Choroid plexus epithelial cell (primary cell): ENCODE results near the gene CEACAM18.

Experiments
- DNase-seq: peaks from one replicate; pipeline ENCODE4 v3.0.0-alpha.2; 2010; ENCODE audit warnings: low read depth
- H3K4me3 ChIP-seq: 2 replicates; pipeline ENCODE4 v1.5.1; 2011; ENCODE audit warnings: low read depth, mild to moderate bottlenecking, control low read depth, low read length, moderate library complexity
- TF ChIP-seq, protein P1 (sequence below): conservative IDR thresholded peaks from 2 replicates; pipeline ENCODE4 v1.5.1; 2011; ENCODE audit warnings: low read depth, mild to moderate bottlenecking, control low read depth, inconsistent platforms, low read length, moderate library complexity

The CEACAM18 gene

DNA sequence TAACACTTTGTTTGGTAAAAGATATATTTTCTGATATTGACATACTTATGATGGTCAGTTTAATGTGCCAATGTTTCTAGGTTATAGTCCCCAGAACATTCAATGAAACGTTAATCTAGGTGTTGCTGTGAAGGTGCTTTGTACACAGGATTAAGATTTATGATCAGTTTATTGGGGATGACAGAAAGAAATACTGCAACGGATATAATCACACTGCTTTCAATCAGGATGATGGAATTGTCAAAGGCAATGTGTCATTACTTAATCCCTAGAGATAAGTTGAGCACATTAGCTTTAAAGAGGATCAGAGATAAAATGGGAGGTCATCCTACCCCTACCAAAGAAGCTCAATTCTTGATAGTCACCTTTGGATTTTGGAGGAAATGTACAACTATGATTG is 35.6 kb downstream of the CEACAM18 start:
- TF ChIP-seq, protein P1, sequence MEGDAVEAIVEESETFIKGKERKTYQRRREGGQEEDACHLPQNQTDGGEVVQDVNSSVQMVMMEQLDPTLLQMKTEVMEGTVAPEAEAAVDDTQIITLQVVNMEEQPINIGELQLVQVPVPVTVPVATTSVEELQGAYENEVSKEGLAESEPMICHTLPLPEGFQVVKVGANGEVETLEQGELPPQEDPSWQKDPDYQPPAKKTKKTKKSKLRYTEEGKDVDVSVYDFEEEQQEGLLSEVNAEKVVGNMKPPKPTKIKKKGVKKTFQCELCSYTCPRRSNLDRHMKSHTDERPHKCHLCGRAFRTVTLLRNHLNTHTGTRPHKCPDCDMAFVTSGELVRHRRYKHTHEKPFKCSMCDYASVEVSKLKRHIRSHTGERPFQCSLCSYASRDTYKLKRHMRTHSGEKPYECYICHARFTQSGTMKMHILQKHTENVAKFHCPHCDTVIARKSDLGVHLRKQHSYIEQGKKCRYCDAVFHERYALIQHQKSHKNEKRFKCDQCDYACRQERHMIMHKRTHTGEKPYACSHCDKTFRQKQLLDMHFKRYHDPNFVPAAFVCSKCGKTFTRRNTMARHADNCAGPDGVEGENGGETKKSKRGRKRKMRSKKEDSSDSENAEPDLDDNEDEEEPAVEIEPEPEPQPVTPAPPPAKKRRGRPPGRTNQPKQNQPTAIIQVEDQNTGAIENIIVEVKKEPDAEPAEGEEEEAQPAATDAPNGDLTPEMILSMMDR = no peak
- H3K4me3 ChIP-seq = no peak overlapping the region
- no peak for DNase-seq

- peak; percentile 78 for DNase-seq
- TF ChIP-seq, protein P1 = peak; percentile 84
- H3K4me3 ChIP-seq = no peak overlapping the region
These were observed 36.6 kb downstream of the CEACAM18 start for GRCh38 chr19:51514866-51515481.

DNA sequence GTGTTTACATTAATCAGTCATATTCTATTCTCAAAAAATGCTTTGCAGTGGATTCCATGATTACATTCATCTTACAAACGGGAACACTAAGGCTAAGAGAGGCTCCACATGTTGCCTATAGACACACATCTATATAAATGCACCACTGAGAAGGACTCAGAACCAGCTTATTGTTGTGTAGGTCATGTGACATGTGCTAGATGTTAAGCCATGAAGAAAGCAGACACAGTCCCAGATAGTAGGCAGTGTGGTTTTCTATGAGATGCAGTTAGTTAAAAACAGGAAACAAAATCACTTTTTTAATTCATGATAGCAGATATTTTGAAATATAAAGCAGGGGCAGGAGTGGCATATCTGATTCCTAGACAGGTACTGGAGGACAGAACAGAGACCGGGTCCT is 42.4 kb downstream of the CEACAM18 start:
- no peak overlapping the region for H3K4me3 ChIP-seq
- TF ChIP-seq, protein P1 = no peak
- no peak for DNase-seq

- no peak overlapping the region for H3K4me3 ChIP-seq
- DNase-seq = no peak
- TF ChIP-seq, protein P1 = no peak
These were observed 43.0 kb downstream of the CEACAM18 start for GRCh38 chr19:51521357-51521756.

DNA sequence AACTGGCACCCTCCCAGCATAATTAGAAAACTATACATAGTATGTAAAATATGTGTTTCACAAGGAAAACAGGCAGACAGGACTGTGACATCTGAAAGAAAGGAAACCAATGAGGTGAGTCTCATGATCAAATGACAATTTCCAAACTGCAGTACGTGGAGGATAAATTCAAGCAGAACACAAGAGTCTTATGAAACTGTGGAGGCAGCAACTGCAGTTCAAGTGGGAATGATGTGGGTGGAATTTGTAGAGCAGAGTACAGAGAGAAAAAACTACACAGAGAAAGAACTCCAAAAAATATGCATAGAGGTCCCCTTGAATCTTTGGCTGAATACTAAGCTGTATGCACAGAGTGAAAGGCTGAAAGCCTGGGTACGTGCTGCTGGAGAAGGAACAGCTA is 43.4 kb downstream of the CEACAM18 start:
- H3K4me3 ChIP-seq = no peak overlapping the region
- TF ChIP-seq, protein P1 = no peak
- DNase-seq = no peak

DNA sequence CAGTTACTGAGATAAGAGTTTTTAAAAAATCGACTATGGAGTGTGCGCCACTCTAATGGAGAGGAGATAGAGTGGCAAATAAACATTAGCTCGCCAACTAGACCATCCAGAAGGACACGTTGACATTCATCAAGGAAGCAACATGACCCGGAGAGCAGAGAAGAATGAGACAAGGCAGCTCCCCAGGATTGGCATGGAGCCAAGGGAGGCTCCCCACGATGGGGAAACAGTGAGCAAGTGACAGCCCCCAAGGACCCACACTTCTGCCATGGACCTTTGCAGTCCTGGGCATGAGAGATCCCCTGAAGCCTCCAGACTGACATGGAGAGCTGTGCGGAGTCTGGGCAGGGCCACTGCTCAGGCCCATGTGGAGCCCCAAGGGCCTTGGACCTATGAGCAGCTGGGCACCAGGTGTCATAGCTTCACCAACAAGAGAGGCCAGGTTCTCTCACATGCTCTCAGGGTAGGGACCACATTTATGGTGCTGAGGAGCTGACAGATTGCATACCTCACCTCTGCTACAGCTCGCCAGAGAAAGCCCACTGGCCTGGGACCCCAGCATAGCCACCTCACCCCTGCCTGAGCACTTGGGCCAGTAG is 46.4 kb downstream of the CEACAM18 start:
- no peak overlapping the region for H3K4me3 ChIP-seq
- no peak for DNase-seq
- TF ChIP-seq, protein P1 = no peak

GRCh38 chr19:51525651-51526050 is 47.3 kb downstream of the CEACAM18 start:
- TF ChIP-seq, protein P1 = no peak
- H3K4me3 ChIP-seq = no peak overlapping the region
- DNase-seq = no peak
